MM.1S (cell line): ENCODE data around the gene GTPBP4.

Source experiments
- EZH2 ChIP-seq: fragments of 300-600 bp; sonication (generic); optimal IDR thresholded peaks from 2 replicates; pipeline ENCODE3; 2017; ENCODE audit warnings: low read depth, mild to moderate bottlenecking, antibody characterized with exemption, low read length, mixed read lengths
- EZH2phosphoT487 ChIP-seq: fragments of 300-600 bp; sonication (generic); IDR thresholded peaks from 2 replicates; pipeline ENCODE4 v1.6.1; 2018; ENCODE audit warnings: antibody characterized with exemption, low read length
- TF ChIP-seq, protein P1 (sequence below): fragments of 300-600 bp; sonication (generic); IDR thresholded peaks from 2 replicates; pipeline ENCODE4 v1.5.1; 2016; ENCODE audit warnings: antibody characterized with exemption, low read length, mixed read lengths

DNA sequence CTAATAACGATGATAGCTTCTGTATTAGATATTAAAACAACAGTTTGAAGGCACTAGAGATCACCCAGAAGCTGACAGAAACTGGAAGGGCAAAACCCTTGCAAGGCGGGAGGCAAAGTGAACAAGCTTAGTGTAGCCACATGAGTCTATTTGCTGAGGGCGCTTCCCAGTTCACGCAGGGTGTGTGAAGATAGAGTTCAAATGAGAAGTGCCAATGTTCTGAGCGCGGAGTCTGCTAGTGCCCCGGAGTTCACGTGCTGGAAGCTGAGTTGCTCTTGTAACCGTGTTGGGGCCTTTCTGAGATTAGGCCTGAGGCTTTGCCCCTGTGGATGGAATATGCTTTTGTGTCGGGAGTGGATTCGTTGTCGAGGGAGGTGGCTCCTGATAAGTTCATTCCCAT is 16.6 kb upstream of the GTPBP4 start:
- TF ChIP-seq EZH2phosphoT487 (no peak), EZH2 (no peak)
- TF ChIP-seq, protein P1, sequence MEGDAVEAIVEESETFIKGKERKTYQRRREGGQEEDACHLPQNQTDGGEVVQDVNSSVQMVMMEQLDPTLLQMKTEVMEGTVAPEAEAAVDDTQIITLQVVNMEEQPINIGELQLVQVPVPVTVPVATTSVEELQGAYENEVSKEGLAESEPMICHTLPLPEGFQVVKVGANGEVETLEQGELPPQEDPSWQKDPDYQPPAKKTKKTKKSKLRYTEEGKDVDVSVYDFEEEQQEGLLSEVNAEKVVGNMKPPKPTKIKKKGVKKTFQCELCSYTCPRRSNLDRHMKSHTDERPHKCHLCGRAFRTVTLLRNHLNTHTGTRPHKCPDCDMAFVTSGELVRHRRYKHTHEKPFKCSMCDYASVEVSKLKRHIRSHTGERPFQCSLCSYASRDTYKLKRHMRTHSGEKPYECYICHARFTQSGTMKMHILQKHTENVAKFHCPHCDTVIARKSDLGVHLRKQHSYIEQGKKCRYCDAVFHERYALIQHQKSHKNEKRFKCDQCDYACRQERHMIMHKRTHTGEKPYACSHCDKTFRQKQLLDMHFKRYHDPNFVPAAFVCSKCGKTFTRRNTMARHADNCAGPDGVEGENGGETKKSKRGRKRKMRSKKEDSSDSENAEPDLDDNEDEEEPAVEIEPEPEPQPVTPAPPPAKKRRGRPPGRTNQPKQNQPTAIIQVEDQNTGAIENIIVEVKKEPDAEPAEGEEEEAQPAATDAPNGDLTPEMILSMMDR, result no peak
